LNCaP clone FGC (cell line): Measurements from ENCODE around the gene CDC14A.

Experiments
- DNase-seq: peaks from one replicate; pipeline ENCODE4 v3.0.0-alpha.2; 2011; ENCODE audit warnings: low read depth
- H3K4me3 ChIP-seq: 2 replicates; pipeline ENCODE4 v1.5.1; 2011; ENCODE audit warnings: mild to moderate bottlenecking, low read depth, low read length, control low read depth
- TF ChIP-seq, protein P1 (sequence below): IDR thresholded peaks from 2 replicates; pipeline ENCODE4 v1.5.1; 2012; ENCODE audit warnings: mild to moderate bottlenecking; ENCODE audit not compliant: control insufficient read depth, insufficient read depth; ENCODE audit errors: extremely low read depth

The CDC14A gene

DNA sequence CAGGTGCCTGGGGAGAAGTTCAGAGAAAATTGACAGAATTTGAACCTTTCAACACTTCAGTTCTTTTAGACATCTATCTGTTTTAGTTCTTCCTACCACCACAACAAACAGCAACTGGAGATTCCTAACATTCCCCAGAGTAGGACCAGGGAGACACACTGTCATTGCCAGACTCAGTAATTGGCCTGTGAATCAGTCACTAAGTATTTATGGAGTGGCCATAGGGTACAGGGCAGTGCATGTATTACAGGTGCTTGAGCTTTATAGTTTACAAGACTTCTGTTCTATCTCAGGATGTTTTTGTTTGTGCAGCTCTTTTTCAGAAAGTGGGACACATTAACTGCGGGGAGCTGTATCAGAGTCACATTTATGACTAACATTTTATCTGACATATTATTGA, 1.7 kb downstream of the CDC14A start:
- peak; percentile 45 for DNase-seq
- no peak overlapping the region; the same call in 1 of the 2 replicates for H3K4me3 ChIP-seq
- TF ChIP-seq, protein P1, sequence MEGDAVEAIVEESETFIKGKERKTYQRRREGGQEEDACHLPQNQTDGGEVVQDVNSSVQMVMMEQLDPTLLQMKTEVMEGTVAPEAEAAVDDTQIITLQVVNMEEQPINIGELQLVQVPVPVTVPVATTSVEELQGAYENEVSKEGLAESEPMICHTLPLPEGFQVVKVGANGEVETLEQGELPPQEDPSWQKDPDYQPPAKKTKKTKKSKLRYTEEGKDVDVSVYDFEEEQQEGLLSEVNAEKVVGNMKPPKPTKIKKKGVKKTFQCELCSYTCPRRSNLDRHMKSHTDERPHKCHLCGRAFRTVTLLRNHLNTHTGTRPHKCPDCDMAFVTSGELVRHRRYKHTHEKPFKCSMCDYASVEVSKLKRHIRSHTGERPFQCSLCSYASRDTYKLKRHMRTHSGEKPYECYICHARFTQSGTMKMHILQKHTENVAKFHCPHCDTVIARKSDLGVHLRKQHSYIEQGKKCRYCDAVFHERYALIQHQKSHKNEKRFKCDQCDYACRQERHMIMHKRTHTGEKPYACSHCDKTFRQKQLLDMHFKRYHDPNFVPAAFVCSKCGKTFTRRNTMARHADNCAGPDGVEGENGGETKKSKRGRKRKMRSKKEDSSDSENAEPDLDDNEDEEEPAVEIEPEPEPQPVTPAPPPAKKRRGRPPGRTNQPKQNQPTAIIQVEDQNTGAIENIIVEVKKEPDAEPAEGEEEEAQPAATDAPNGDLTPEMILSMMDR = no peak

DNA sequence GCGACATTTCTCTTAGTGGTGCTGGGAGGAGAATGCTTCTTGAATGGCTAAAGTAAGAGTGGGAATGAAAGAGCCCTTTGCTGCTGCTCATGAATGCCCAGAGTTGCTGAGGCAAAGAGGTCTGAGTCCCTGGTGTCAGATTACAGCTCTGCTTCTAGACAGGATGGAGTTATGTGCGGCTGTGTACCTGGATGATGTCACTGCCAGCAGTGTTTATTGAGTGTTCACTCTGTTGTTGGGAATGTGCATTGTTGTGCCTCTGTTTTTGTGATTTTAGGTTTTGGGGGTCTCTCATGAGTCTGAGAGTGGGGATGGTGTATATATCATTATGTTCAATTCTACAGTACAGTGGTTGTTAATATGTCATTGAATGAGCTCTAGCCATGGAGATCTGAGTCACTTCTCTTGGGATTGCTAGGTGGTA, 2.7 kb downstream of the CDC14A start:
- TF ChIP-seq, protein P1 = no peak
- H3K4me3 ChIP-seq = no peak overlapping the region
- DNase-seq = peak; percentile 79

DNA sequence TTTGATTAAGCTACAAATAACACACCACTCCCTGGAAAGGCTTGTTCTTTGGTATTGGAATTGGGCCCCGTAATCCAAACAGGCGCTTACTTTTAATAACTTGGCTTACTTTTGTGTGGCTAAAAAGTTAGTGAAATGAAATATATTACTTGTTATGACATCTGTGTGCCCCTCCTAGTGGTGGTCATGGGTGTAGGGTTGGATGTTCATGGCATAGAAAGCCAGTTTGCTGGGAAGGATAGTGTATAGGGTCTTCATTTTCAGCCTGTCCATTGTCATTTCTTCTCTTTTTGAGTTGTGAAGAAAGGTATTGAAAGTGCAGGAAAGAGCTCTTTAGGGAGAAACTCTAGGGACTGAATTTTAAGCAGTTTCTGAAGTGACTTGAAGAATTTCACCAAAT, 5.9 kb downstream of the CDC14A start:
- TF ChIP-seq, protein P1 = no peak
- no peak for DNase-seq
- H3K4me3 ChIP-seq = no peak overlapping the region

DNA sequence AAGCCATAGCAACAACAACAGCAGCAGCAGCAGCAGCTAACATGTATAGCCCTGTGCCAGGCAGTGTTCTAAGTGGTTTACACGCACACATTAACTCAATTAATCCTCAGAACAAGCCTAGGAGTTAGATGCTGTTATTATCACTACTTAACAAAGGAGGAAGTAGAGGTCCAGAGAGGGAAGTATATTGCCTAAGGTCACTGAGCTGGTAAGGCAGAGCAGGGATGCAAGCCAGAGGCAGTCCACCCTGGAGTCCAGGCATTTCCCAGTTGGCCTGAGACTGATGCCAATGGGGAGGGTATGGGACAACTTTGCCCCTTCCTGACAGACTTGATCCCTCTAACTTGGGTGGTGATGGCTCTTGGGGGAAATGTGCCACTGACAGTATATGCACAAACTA, 6.8 kb downstream of the CDC14A start:
- no peak overlapping the region for H3K4me3 ChIP-seq
- TF ChIP-seq, protein P1 = no peak
- DNase-seq = no peak

DNA sequence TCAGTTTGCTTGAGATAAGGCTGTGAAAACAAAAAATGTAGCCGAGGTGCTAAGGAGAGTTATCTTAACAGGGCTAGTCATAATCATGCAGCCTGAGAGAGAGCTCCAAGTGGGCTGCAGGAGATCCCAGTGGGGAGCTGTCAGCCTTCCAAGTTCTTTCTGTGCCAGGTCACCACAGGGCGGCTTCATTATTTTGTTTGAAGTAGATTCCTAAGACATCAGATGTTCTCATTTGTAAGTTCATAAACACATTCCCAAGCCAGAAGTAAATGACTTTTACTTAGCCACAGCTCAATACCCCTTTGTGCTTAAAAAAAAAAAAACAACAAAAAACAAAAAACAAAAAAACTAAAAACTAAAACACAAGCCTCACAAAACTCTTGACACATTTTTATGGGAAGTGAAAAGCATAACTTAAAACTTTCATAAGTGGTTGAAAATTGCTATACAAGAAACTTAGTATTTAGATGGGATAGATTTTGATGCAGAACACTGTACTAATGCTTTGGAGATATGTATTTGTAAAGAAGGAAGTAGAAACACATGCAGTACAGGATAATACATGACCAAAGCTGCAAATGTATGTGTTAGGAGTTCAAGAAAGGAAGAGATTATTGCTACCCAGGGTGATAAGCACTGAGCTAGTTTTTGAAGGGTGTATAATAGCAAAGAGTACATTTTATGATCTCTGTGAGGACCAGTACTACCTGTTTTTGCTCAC, 8.6 kb downstream of the CDC14A start:
- TF ChIP-seq, protein P1 = no peak
- DNase-seq = peak; percentile 32
- no peak overlapping the region for H3K4me3 ChIP-seq

DNA sequence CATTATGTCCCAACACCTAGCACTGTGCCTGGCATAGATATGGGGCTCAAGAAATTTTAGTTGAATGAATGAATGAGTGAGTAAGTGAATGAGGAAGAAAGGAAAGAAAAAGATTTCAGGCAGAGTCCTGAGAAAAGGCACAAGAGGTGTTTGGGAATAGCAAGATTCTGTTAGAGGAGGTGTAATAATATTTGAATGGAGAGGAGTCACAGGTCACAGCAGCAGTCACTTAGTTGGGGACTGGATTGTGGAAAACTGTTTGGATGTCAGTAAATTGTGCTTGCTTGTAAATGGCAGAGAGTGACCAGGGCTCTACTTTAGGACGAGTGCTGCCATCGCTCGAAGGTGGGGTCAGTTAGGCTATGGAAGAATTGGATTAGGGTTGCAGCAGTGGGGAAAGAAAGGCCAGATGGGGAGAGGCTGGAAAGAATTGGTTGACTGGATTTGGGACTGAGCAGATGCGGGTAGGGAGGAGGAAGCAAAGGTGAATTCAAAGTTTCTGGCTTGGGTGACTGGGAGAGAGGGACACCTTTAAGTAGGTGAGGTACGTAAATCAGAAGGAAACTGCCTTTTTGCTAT, 9.3 kb downstream of the CDC14A start:
- no peak for DNase-seq
- TF ChIP-seq, protein P1 = no peak
- H3K4me3 ChIP-seq = no peak overlapping the region

DNA sequence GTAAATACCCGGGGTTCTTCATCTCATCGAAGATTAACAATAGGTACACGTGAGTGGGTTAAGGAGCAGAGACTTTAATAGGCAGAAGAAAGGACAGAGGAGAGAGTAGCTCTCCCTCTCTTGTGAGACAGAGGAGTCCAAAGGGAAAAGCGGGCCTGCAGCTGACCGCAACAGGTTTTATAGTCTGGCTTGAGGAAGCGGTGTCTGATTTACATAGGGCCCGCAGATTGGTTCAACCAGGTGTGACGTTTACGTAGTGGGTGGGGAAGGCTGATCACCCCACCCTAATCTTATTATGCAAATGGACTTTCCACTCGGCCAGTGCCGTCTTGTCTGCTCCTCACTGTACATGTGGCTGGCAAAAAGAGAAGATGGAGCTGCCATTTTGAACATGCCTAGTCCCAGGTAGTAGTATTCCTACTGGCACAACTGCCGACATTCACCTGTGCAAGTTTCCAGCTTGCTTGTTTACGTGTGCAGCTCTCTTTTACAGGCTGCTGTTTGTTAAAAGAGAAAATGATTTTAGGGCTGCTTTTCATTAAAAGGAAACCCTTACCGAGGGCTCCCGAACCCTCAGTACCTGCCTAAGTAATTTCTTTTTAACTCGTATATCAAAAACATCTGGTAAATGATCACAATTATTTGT, 10.6 kb downstream of the CDC14A start:
- TF ChIP-seq, protein P1 = no peak
- no peak overlapping the region for H3K4me3 ChIP-seq
- no peak for DNase-seq
